Spleen (tissue), 11 donors: ENCODE data around the gene GJB1. TPM values are rescaled to one million over a fixed set of nuclear protein-coding genes. Genes with fewer than 3 reads are reported as not detected.

Source experiments
- DNase-seq: peaks from one replicate; pipeline ENCODE4 v3.0.0-alpha.2; 2020
- H3K27ac ChIP-seq, 8 donors: fragments of 200-600 bp; sonication (generic) in 7 of 8; 1 replicate in 4 of 8; 2 replicates in 4 of 8; pipeline versions ENCODE4 v1.5.0 to v1.8.0; 2016 to 2021; ENCODE audit warnings: inconsistent platforms in 4 of 8, mild to moderate bottlenecking in 4 of 8, moderate library complexity in 1 of 8
- H3K27me3 ChIP-seq, 7 donors: fragments of 200-600 bp; sonication (generic) in 6 of 7; replicated peaks in 1 of 7; 1 replicate in 4 of 7; 2 replicates in 3 of 7; pipeline versions ENCODE4 v1.5.0 to v1.8.0; 2016 to 2021; ENCODE audit warnings: inconsistent platforms in 3 of 7, mild to moderate bottlenecking in 1 of 7
- H3K36me3 ChIP-seq, 6 donors: fragments of 200-600 bp; sonication (generic) in 5 of 6; 1 replicate in 4 of 6; 2 replicates in 2 of 6; pipeline versions ENCODE4 v1.5.0 to v1.8.0; 2016 to 2021; ENCODE audit warnings: inconsistent platforms in 2 of 6
- H3K4me1 ChIP-seq, 6 donors: fragments of 200-600 bp; sonication (generic) in 5 of 6; 1 replicate in 3 of 6; 2 replicates in 3 of 6; pipeline versions ENCODE4 v1.5.0 to v1.8.0; 2016 to 2021; ENCODE audit warnings: inconsistent platforms in 3 of 6
- H3K4me3 ChIP-seq, 8 donors: fragments of 200-600 bp; sonication (generic) in 7 of 8; 1 replicate in 4 of 8; 2 replicates in 4 of 8; pipeline versions ENCODE4 v1.5.0 to v1.8.0; 2016 to 2021; ENCODE audit warnings: inconsistent platforms in 4 of 8, mild to moderate bottlenecking in 4 of 8, moderate library complexity in 2 of 8
- H3K9me3 ChIP-seq, 8 donors: fragments of 200-600 bp; sonication (generic) in 7 of 8; 1 replicate in 4 of 8; 2 replicates in 4 of 8; pipeline versions ENCODE4 v1.5.0 to v1.8.0; 2016 to 2021; ENCODE audit warnings: inconsistent platforms in 4 of 8
- CTCF ChIP-seq, 11 experiments: fragments of 200-600 bp in 7 of 11; fragments of 450-650 bp in 4 of 11; sonication (generic) in 4 of 11; IDR thresholded peaks in 8 of 11; conservative IDR thresholded peaks in 3 of 11; 1 replicate in 7 of 11; 2 replicates in 4 of 11; pipeline versions ENCODE4 v1.4.0 to v1.8.0; 2016 to 2021; ENCODE audit warnings: antibody characterized with exemption in 11 of 11, inconsistent platforms in 4 of 11, mild to moderate bottlenecking in 1 of 11
- POLR2A ChIP-seq, 3 donors: fragments of 450-650 bp; IDR thresholded peaks; one replicate each; pipeline ENCODE4 v1.5.1; 2017; ENCODE audit warnings: antibody characterized with exemption in 3 of 3, mild to moderate bottlenecking in 1 of 3
- POLR2AphosphoS5 ChIP-seq, 3 donors: sonication (generic); formaldehyde crosslinking; IDR thresholded peaks; one replicate each; pipeline ENCODE4 v1.5.1; 2017; ENCODE audit warnings: antibody characterized with exemption in 3 of 3
- WGBS, 5 donors: extraction: QIAGEN DNeasy Blood & Tissue Kit in 3 of 5; methylation state at CpG; one replicate each; pipeline versions ENCODE4 v1.1.5 to v1.1.7; 2013 to 2018; 5-methylcytosine and 5-hydroxymethylcytosine counted together
- intact Hi-C: fragments of 100-400 bp; cut with DNase I; formaldehyde crosslinking; loops from one replicate; pipeline ENCODE4 v1.15.0; 2023; ENCODE audit warnings: low total_unique reads
- polyA plus RNA-seq, 3 donors: library from polyadenylated mRNA; stranded (reverse); fragments of 200-250 nt; gene quantifications; one replicate each; pipeline ENCODE4 v1.2.1, GENCODE V29; 2013
- total RNA-seq, 7 donors: library from RNA; depleted of rRNA in 3 of 7; stranded (reverse); fragments of >200 nt in 3 of 7; fragmentation: NEBNext Ultra II Directional in 4 of 7; extraction: Animal tissue kit (Norgen Biotek cat#: 25700) in 4 of 7; gene quantifications; one replicate each; pipeline versions ENCODE4 v1.1.0 to v1.2.1, GENCODE V29; 2016 to 2021
- donor health status: healthy with polysubstance abuse.
- donor health status: DM: no; HTN: no; CAD: no; lungs with moderate emphysema.
- donor health status: DM: no; HTN: no; CAD: no.
- donor health status: Bipolar disorder and iron deficiency.
- donor health status: healthy.
- donor health status: DM: no; HTN: no; CAD: no.
- donor health status: DM: yes; HTN: yes; CAD: no.

The GJB1 gene
- total and polyA plus RNA-seq, 10 donors = not detected

- WGBS, 5 donors = 73 to 96% (median 88%) methylated on average over 3 of the region's 3 CpGs
- peaks cover 0 to 54% (median 27%) of the 10 kb centered on the region in 6 donors for H3K36me3 ChIP-seq
- H3K27ac ChIP-seq = no peak overlapping the region
- TF ChIP-seq POLR2AphosphoS5 (IDR thresholded peaks at IDR 0.05) (no peak), POLR2A (IDR thresholded peaks at IDR 0.05) (no peak)
- H3K4me3 ChIP-seq = no peak overlapping the region
- no peaks in the 10 kb centered on the region for H3K4me1 ChIP-seq
- no peaks in the 10 kb centered on the region for H3K27me3 ChIP-seq
- no peaks in the 10 kb centered on the region for H3K9me3 ChIP-seq
- no peak for DNase-seq
- intact Hi-C loops = no loop called here
Measured at GRCh38 chrX:71239781-71240180, 16.8 kb downstream of the GJB1 start.

DNA sequence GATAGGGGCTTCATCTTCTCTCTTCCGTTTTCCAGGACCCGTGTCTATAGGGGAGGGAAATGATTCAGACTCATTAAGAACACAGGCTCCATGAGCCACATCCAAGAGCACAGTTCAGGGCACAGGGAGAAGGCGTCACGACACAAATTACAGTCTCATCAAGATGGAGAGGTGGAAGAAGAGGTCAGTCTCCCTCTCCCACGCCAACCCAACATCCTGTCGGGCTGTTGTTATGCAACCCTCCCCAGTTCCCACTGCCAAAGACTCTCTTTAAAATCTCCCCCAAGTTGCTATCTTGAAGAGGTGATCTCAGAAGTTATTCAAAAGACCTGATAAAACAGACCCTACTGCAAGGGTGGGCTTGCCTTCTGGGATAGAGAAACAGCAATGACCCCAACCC, 18.3 kb downstream of the GJB1 start:
- Histone ChIP-seq H3K36me3 (peaks cover 0 to 69% (median 31%) of the 10 kb centered on the region in 6 donors), H3K4me1 (no peaks in the 10 kb centered on the region), H3K27me3 (no peaks in the 10 kb centered on the region), H3K27ac (no peak overlapping the region), H3K4me3 (no peak overlapping the region), H3K9me3 (no peaks in the 10 kb centered on the region)
- intact Hi-C loops = no loop called here
- WGBS, 5 donors = 66 to 85% (median 74%) methylated on average over 6 of the region's 6 CpGs
- DNase-seq = no peak
- TF ChIP-seq CTCF (IDR thresholded peaks at IDR 0.05 in 8 of 11, conservative IDR thresholded peaks at IDR 0.05 in 3 of 11) = no peak
- no peak for TF ChIP-seq POLR2AphosphoS5 (IDR thresholded peaks at IDR 0.05)
- TF ChIP-seq POLR2A (IDR thresholded peaks at IDR 0.05) = no peak

DNA sequence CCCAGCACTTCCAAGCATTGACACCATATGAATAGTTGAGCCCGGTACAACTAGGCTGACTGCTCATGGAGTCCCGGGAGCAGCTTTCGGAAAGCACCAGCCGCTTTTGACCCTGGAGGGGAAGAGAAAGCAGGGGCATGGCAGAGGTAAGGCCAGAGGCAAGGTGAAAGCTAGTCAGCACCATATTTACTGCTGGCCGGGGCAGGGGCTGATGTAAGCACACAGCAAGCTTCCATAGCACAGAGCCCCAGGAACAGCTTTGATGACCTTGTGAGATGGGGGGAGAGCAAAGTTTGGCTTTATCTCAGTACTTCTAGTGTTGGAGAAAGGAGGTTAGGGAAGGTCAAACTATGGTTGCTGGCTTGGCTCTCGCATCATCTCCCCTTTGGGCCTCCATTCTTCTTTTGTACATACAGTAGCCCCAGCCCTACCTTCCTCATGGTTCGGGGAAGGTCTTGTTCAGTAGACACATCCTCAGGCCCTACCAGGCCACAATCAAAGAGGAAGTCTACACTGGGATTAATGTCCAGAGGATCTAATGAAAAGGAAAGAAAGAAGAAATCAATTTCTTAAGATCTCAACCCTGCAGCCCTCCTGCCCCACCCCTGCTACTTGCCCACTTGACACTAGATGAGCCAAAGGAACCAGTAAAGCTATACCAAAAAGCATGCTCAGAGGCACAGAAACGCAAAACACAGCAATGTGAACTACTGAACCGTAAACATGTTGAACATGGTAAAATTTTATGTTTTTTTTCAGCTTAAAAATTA, 21.5 kb downstream of the GJB1 start:
- no peaks in the 10 kb centered on the region for H3K27me3 ChIP-seq
- H3K9me3 ChIP-seq = no peaks in the 10 kb centered on the region
- no peak overlapping the region for H3K4me3 ChIP-seq
- TF ChIP-seq POLR2AphosphoS5 (IDR thresholded peaks at IDR 0.05) (no peak), POLR2A (IDR thresholded peaks at IDR 0.05) (no peak), CTCF (IDR thresholded peaks at IDR 0.05 in 8 of 11, conservative IDR thresholded peaks at IDR 0.05 in 3 of 11) (no peak)
- 86 to 97% (median 87%) methylated on average over 4 to 9 of the region's 9 CpGs for WGBS, 5 donors
- peaks cover 0 to 100% (median 45%) of the 10 kb centered on the region in 6 donors for H3K36me3 ChIP-seq
- intact Hi-C loops = no loop called here
- H3K27ac ChIP-seq = no peak overlapping the region
- no peak for DNase-seq
- H3K4me1 ChIP-seq = no peaks in the 10 kb centered on the region

GRCh38 chrX:71245159-71245558, 22.1 kb downstream of the GJB1 start:
- H3K9me3 ChIP-seq = no peaks in the 10 kb centered on the region
- intact Hi-C loops = no loop called here
- peaks cover 0 to 100% (median 47%) of the 10 kb centered on the region in 6 donors for H3K36me3 ChIP-seq
- no peaks in the 10 kb centered on the region for H3K4me1 ChIP-seq
- H3K27me3 ChIP-seq = no peaks in the 10 kb centered on the region
- H3K27ac ChIP-seq = no peak overlapping the region
- DNase-seq = no peak
- 77 to 92% (median 86%) methylated on average over 1 to 2 of the region's 2 CpGs for WGBS, 5 donors
- no peak overlapping the region for H3K4me3 ChIP-seq
- TF ChIP-seq POLR2A (IDR thresholded peaks at IDR 0.05) = no peak
- no peak for TF ChIP-seq CTCF (IDR thresholded peaks at IDR 0.05 in 8 of 11, conservative IDR thresholded peaks at IDR 0.05 in 3 of 11)
- no peak for TF ChIP-seq POLR2AphosphoS5 (IDR thresholded peaks at IDR 0.05)
